Measurements from ENCODE around the gene PRKN. TPM values are rescaled to one million over a fixed set of nuclear protein-coding genes. Genes with fewer than 3 reads are reported as not detected.

PRKN gene
- total RNA-seq, 1 donor from 2014 or later = 7.0 TPM

- TF ChIP-seq, protein P1, sequence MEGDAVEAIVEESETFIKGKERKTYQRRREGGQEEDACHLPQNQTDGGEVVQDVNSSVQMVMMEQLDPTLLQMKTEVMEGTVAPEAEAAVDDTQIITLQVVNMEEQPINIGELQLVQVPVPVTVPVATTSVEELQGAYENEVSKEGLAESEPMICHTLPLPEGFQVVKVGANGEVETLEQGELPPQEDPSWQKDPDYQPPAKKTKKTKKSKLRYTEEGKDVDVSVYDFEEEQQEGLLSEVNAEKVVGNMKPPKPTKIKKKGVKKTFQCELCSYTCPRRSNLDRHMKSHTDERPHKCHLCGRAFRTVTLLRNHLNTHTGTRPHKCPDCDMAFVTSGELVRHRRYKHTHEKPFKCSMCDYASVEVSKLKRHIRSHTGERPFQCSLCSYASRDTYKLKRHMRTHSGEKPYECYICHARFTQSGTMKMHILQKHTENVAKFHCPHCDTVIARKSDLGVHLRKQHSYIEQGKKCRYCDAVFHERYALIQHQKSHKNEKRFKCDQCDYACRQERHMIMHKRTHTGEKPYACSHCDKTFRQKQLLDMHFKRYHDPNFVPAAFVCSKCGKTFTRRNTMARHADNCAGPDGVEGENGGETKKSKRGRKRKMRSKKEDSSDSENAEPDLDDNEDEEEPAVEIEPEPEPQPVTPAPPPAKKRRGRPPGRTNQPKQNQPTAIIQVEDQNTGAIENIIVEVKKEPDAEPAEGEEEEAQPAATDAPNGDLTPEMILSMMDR (IDR thresholded peaks at IDR 0.05; ENCODE audit: partially characterized antibody, unreplicated experiment) = no peak
- no peak overlapping the region for H3K4me3 Mint-ChIP-seq (ENCODE audit: unreplicated experiment)
- no peak overlapping the region for H3K27ac Mint-ChIP-seq (ENCODE audit: unreplicated experiment)
- no peak for DNase-seq
- no peaks in the 10 kb centered on the region for H3K36me3 Mint-ChIP-seq (ENCODE audit: unreplicated experiment)
- H3K27me3 Mint-ChIP-seq (ENCODE audit: unreplicated experiment) = peaks cover 3% of the 10 kb centered on the region
- no peaks in the 10 kb centered on the region for H3K9me3 Mint-ChIP-seq (ENCODE audit: unreplicated experiment)
- H3K4me1 Mint-ChIP-seq (ENCODE audit: low read depth, unreplicated experiment) = peaks cover 7% of the 10 kb centered on the region
These were observed 1316.8 kb downstream of the PRKN start for GRCh38 chr6:161410736-161411135.

DNA sequence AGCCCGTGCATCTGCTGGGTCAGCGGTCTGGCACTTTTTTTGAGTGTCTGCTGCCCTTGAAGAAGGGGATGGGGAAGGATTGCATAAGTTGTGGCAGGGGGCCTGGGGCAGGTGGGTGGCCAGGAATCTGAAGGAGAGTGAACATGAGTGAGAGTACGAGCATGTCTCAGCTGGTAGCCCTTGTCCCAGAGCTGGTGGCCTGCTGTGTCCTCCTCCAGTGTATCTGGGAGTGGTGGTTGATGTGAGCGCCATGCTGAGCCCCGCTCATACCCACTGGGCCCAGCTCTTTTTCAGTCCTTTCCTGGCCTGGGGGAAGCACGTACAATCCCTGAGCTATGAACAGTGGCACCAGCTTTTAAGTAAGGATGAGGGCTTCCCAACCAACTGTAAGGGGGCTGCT is 1317.5 kb downstream of the PRKN start:
- Mint-ChIP-seq H3K9me3 (ENCODE audit: unreplicated experiment) (no peaks in the 10 kb centered on the region), H3K27ac (ENCODE audit: unreplicated experiment) (no peak overlapping the region)
- TF ChIP-seq, protein P1 (IDR thresholded peaks at IDR 0.05; ENCODE audit: partially characterized antibody, unreplicated experiment) = no peak

GRCh38 chr6:161409353-161409752 is 1318.2 kb downstream of the PRKN start:
- H3K4me3 Mint-ChIP-seq (ENCODE audit: unreplicated experiment) = no peak overlapping the region
- H3K27me3 Mint-ChIP-seq (ENCODE audit: unreplicated experiment) = peaks cover 2% of the 10 kb centered on the region
- H3K27ac Mint-ChIP-seq (ENCODE audit: unreplicated experiment) = no peak overlapping the region
- peaks cover 11% of the 10 kb centered on the region for H3K4me1 Mint-ChIP-seq (ENCODE audit: low read depth, unreplicated experiment)
- TF ChIP-seq, protein P1 (IDR thresholded peaks at IDR 0.05; ENCODE audit: partially characterized antibody, unreplicated experiment) = no peak
- H3K9me3 Mint-ChIP-seq (ENCODE audit: unreplicated experiment) = no peaks in the 10 kb centered on the region
- no peak for DNase-seq
- no peaks in the 10 kb centered on the region for H3K36me3 Mint-ChIP-seq (ENCODE audit: unreplicated experiment)

More for the DNA sequence above, 1317.5 kb downstream of the PRKN start:
- H3K36me3 Mint-ChIP-seq (ENCODE audit: unreplicated experiment) = no peaks in the 10 kb centered on the region
- no peak for DNase-seq
- no peak overlapping the region for H3K4me3 Mint-ChIP-seq (ENCODE audit: unreplicated experiment)
- peaks cover 7% of the 10 kb centered on the region for H3K4me1 Mint-ChIP-seq (ENCODE audit: low read depth, unreplicated experiment)
- peaks cover 2% of the 10 kb centered on the region for H3K27me3 Mint-ChIP-seq (ENCODE audit: unreplicated experiment)

DNA sequence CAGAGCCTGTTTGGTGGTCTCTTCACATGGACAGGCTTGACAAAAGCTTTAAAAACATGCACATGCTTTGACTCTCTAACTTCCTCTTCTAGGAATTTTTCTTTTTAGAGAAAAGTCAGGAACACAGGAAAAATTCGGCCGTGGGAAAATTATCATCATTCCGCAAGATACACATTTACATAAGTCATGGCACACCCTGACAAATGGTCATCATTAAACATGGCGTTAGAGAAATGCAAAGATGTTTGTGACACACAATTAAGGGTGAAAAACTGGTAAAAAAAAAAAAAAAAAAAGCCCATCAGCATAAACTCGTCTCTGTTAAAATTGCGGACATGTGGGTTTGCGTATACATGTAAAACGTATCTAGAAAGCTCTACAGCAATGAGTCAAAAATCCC is 1319.5 kb downstream of the PRKN start:
- no peak for DNase-seq
- Mint-ChIP-seq H3K9me3 (ENCODE audit: unreplicated experiment) (no peaks in the 10 kb centered on the region), H3K4me3 (ENCODE audit: unreplicated experiment) (no peak overlapping the region), H3K27ac (ENCODE audit: unreplicated experiment) (no peak overlapping the region), H3K4me1 (ENCODE audit: low read depth, unreplicated experiment) (peaks cover 11% of the 10 kb centered on the region), H3K36me3 (ENCODE audit: unreplicated experiment) (no peaks in the 10 kb centered on the region), H3K27me3 (ENCODE audit: unreplicated experiment) (peaks cover 2% of the 10 kb centered on the region)
- TF ChIP-seq, protein P1 (IDR thresholded peaks at IDR 0.05; ENCODE audit: partially characterized antibody, unreplicated experiment) = no peak

- DNase-seq = no peak
- peaks cover 11% of the 10 kb centered on the region for H3K4me1 Mint-ChIP-seq (ENCODE audit: low read depth, unreplicated experiment)
- TF ChIP-seq, protein P1 (IDR thresholded peaks at IDR 0.05; ENCODE audit: partially characterized antibody, unreplicated experiment) = no peak
- H3K36me3 Mint-ChIP-seq (ENCODE audit: unreplicated experiment) = no peaks in the 10 kb centered on the region
- H3K27me3 Mint-ChIP-seq (ENCODE audit: unreplicated experiment) = peaks cover 2% of the 10 kb centered on the region
- H3K27ac Mint-ChIP-seq (ENCODE audit: unreplicated experiment) = peak overlapping the region; percentile 40
- no peak overlapping the region for H3K4me3 Mint-ChIP-seq (ENCODE audit: unreplicated experiment)
- no peaks in the 10 kb centered on the region for H3K9me3 Mint-ChIP-seq (ENCODE audit: unreplicated experiment)
These were observed 1320.0 kb downstream of the PRKN start for GRCh38 chr6:161407581-161407980.
